HG02884 (cell line): ENCODE data around the gene CBX7.

Source experiments
- ATAC-seq: cut with Tn5 transposase; IDR thresholded peaks from one replicate; pipeline ENCODE4 v1.9.1; 2021; ENCODE audit warnings: mild to moderate bottlenecking, moderate library complexity; ENCODE audit not compliant: unreplicated experiment

The CBX7 gene

GRCh38 chr22:39148026-39148726, 4.3 kb downstream of the CBX7 start:
- ATAC-seq: no peak

GRCh38 chr22:39147335-39148025, 5.0 kb downstream of the CBX7 start:
- ATAC-seq: no peak

GRCh38 chr22:39146256-39147101, 6.0 kb downstream of the CBX7 start:
- ATAC-seq: no peak

GRCh38 chr22:39144101-39144767, 8.2 kb downstream of the CBX7 start:
- no peak for ATAC-seq

- no peak for ATAC-seq
Observed at GRCh38 chr22:39142088-39142680, 10.3 kb downstream of the CBX7 start.

- no peak for ATAC-seq
Observed at GRCh38 chr22:39139933-39140332, 12.5 kb downstream of the CBX7 start.

GRCh38 chr22:39138357-39138997, 14.0 kb downstream of the CBX7 start:
- ATAC-seq: no peak

GRCh38 chr22:39136317-39136716, 16.2 kb downstream of the CBX7 start:
- ATAC-seq: no peak

GRCh38 chr22:39135092-39135896, 17.2 kb downstream of the CBX7 start:
- ATAC-seq: no peak

- no peak for ATAC-seq
Observed at GRCh38 chr22:39134366-39135091, 18.0 kb downstream of the CBX7 start.

- ATAC-seq: no peak
Observed at GRCh38 chr22:39133871-39134270, 18.6 kb downstream of the CBX7 start.

- no peak for ATAC-seq
Observed at GRCh38 chr22:39132871-39133524, 19.5 kb downstream of the CBX7 start.

- ATAC-seq: no peak
Observed at GRCh38 chr22:39132281-39132680, 20.2 kb downstream of the CBX7 start.

- no peak for ATAC-seq
Observed at GRCh38 chr22:39130892-39131855, 21.3 kb downstream of the CBX7 start.

- no peak for ATAC-seq
Observed at GRCh38 chr22:39130152-39130704, 22.3 kb downstream of the CBX7 start.

GRCh38 chr22:39129746-39130145, 22.7 kb downstream of the CBX7 start:
- no peak for ATAC-seq

- ATAC-seq: no peak
Observed at GRCh38 chr22:39129081-39129480, 23.4 kb downstream of the CBX7 start.
